Testis (tissue), 3 donors: ENCODE results near the gene GNAI1. TPM values are rescaled to one million over a fixed set of nuclear protein-coding genes. Genes with fewer than 3 reads are reported as not detected.

ENCODE experiments used
- DNase-seq: peaks from one replicate; pipeline ENCODE4 v3.0.0-alpha.2; 2019
- H3K27ac ChIP-seq, 2 donors: fragments of 200-600 bp; sonication (generic); one replicate each; pipeline ENCODE4 v1.5.1; 2019
- H3K27me3 ChIP-seq: fragments of 200-600 bp; sonication (generic); one replicate; pipeline ENCODE4 v1.5.1; 2019
- H3K36me3 ChIP-seq: fragments of 200-600 bp; sonication (generic); one replicate; pipeline ENCODE4 v1.5.1; 2017; ENCODE audit warnings: low read depth; ENCODE audit errors: missing control alignments
- H3K4me1 ChIP-seq: fragments of 200-600 bp; sonication (generic); one replicate; pipeline ENCODE4 v1.5.1; 2019
- H3K4me3 ChIP-seq, 2 donors: fragments of 200-600 bp; sonication (generic); one replicate each; pipeline ENCODE4 v1.5.1; 2017 to 2019
- H3K9me3 ChIP-seq: fragments of 200-600 bp; sonication (generic); one replicate; pipeline ENCODE4 v1.5.1; 2017
- POLR2A ChIP-seq: fragments of 450-650 bp; IDR thresholded peaks from one replicate; pipeline ENCODE4 v1.6.1; 2017; ENCODE audit warnings: antibody characterized with exemption, mild to moderate bottlenecking, moderate library complexity
- WGBS, 2 donors: methylation state at CpG; one replicate each; pipeline ENCODE4 v1.1.5; 2018; 5-methylcytosine and 5-hydroxymethylcytosine counted together
- intact Hi-C: fragments of 100-400 bp; cut with DNase I; formaldehyde crosslinking; loops from one replicate; pipeline ENCODE4 v1.15.1; 2023; ENCODE audit warnings: low total_unique reads
- polyA plus RNA-seq: library from polyadenylated mRNA; stranded (reverse); fragments of 350-450 nt; fragmentation: Illumina TruSeq; extraction: RNeasy Lipid Tissue Mini Kit (QIAGEN cat#74804); gene quantifications from one replicate; pipeline ENCODE4 v1.2.3, GENCODE V29; 2014; ENCODE audit warnings: low read depth, low replicate concordance; ENCODE audit not compliant: insufficient read depth
- total RNA-seq, 2 donors: library from RNA; depleted of rRNA; stranded (reverse); fragments of >200 nt; gene quantifications; one replicate each; pipeline ENCODE4 v1.2.3, GENCODE V29; 2016
- TF ChIP-seq, protein P1 (sequence below), 3 experiments: fragments of 450-650 bp in 2 of 3; fragments of 200-600 bp in 1 of 3; sonication (generic) in 1 of 3; IDR thresholded peaks; one replicate each; pipeline ENCODE4 v1.5.1; 2016 to 2019; ENCODE audit warnings: antibody characterized with exemption in 3 of 3, mild to moderate bottlenecking in 2 of 3, moderate library complexity in 1 of 3

The GNAI1 gene
- total and polyA plus RNA-seq, 3 donors from 2014 or later, result 46.9 to 61.6 (median 59.0) TPM

- Histone ChIP-seq H3K36me3 (no peaks in the 10 kb centered on the region), H3K4me3 (no peak overlapping the region), H3K9me3 (no peaks in the 10 kb centered on the region), H3K27ac (no peak overlapping the region), H3K27me3 (no peaks in the 10 kb centered on the region), H3K4me1 (no peaks in the 10 kb centered on the region)
- intact Hi-C loops, result no loop called here
- DNase-seq, result no peak
- 85 to 86% methylated on average over 3 of the region's 3 CpGs for WGBS, 2 donors
- TF ChIP-seq, protein P1, sequence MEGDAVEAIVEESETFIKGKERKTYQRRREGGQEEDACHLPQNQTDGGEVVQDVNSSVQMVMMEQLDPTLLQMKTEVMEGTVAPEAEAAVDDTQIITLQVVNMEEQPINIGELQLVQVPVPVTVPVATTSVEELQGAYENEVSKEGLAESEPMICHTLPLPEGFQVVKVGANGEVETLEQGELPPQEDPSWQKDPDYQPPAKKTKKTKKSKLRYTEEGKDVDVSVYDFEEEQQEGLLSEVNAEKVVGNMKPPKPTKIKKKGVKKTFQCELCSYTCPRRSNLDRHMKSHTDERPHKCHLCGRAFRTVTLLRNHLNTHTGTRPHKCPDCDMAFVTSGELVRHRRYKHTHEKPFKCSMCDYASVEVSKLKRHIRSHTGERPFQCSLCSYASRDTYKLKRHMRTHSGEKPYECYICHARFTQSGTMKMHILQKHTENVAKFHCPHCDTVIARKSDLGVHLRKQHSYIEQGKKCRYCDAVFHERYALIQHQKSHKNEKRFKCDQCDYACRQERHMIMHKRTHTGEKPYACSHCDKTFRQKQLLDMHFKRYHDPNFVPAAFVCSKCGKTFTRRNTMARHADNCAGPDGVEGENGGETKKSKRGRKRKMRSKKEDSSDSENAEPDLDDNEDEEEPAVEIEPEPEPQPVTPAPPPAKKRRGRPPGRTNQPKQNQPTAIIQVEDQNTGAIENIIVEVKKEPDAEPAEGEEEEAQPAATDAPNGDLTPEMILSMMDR (IDR thresholded peaks at IDR 0.05), result no peak
- no peak for TF ChIP-seq POLR2A
These were observed 81.1 kb downstream of the GNAI1 start for GRCh38 chr7:80215734-80216133.

DNA sequence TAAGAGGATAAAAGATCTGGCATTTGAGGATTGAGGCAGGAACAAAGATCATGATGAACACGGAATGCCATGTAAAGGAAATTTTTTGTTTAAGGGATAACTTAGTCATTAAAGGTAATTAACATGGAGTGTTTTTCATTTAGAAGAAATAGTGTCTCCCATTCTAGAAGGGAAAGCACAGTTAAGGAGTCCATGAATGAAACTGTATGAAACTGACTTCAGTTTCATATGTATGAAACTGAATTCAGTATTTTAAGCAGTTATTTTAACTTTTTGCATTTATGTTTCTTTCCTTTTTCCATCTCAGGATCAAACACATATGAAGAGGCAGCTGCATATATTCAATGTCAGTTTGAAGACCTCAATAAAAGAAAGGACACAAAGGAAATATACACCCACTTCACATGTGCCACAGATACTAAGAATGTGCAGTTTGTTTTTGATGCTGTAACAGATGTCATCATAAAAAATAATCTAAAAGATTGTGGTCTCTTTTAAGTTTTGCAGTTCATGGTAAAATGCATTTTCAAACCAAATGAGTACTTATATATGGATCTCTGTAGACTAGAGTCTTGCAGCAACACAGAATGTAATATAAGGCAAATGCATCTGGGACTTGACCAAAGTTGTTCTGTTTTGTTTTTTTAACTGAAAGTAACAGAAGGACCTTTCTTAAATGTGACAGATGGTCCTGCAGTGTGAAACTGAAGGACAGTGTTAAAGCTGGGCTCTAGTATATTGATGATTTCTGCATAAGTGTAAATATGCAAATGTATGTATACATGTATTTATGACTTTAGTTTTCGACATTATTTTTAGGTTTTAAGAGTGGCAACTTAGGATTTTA is 82.6 kb downstream of the GNAI1 start:
- H3K4me1 ChIP-seq, result no peaks in the 10 kb centered on the region
- no peak overlapping the region for H3K27ac ChIP-seq
- intact Hi-C loops, result no loop called here
- TF ChIP-seq, protein P1 (IDR thresholded peaks at IDR 0.05), result no peak
- TF ChIP-seq POLR2A, result no peak
- H3K27me3 ChIP-seq, result no peaks in the 10 kb centered on the region
- H3K9me3 ChIP-seq, result no peaks in the 10 kb centered on the region
- H3K36me3 ChIP-seq, result no peaks in the 10 kb centered on the region
- H3K4me3 ChIP-seq, result no peak overlapping the region
- DNase-seq, result no peak
- 90 to 95% methylated on average over 2 of the region's 2 CpGs for WGBS, 2 donors

DNA sequence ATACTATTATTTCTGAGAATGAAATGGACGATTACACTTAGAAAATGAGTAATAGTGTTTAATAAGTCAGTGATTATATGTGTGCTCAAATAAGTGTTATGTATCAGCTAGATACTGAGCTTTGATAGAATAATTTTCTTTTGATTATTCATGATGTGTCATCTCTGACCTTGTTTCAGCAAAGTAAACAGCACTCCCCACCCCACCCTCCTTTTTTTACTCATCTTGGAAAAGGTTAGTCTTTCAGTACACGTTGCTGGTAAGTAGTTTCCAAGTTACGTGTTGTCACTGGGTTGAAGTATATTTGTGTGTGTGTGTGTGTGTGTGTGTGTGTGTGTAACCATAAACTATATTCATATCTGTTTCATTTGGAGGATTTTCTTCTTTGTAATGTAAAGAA is 84.1 kb downstream of the GNAI1 start:
- Histone ChIP-seq H3K36me3 (no peaks in the 10 kb centered on the region), H3K27me3 (no peaks in the 10 kb centered on the region), H3K27ac (no peak overlapping the region), H3K4me3 (no peak overlapping the region), H3K4me1 (no peaks in the 10 kb centered on the region), H3K9me3 (no peaks in the 10 kb centered on the region)
- intact Hi-C loops, result no loop called here
- TF ChIP-seq POLR2A, result no peak
- TF ChIP-seq, protein P1 (IDR thresholded peaks at IDR 0.05), result no peak
- WGBS, 2 donors, result 67 to 81% methylated on average over 3 of the region's 3 CpGs
- DNase-seq, result no peak

DNA sequence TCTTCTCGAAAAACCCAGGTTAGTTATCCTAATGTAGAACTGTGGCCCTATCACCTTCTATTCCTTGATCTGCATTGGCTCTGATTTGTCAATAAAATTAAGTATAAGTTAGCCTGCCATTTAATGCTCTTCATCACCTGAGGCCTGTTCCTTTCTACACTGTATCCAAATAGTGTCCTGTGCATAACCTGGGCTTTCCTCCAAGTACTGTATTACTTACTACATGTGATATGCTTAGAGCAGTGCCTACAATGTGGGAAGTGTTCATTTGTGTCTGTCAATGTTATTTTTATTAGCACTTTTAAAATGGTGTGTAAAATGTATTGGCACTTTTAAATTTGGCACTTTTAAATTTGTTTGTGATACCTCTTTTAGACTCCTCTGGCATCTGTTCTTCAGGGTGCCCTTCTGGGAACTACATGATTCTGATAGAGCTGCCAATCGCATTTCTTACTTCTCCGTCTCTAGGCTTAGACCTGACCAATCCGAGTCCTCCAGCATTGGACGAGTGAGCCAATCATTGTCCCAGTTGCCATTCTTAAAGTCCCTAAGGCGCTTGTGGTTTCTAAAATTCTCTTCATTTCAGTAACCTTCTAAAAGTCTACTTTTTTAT is 85.5 kb downstream of the GNAI1 start:
- H3K4me1 ChIP-seq, result peaks cover 6% of the 10 kb centered on the region
- intact Hi-C loops, result no loop called here
- WGBS, 2 donors, result 86 to 93% methylated on average over 6 of the region's 6 CpGs
- H3K4me3 ChIP-seq, result no peak overlapping the region
- H3K27me3 ChIP-seq, result no peaks in the 10 kb centered on the region
- no peaks in the 10 kb centered on the region for H3K36me3 ChIP-seq
- TF ChIP-seq POLR2A, result no peak
- TF ChIP-seq, protein P1 (IDR thresholded peaks at IDR 0.05), result no peak
- no peak for DNase-seq
- H3K27ac ChIP-seq, result no peak overlapping the region
- H3K9me3 ChIP-seq, result no peaks in the 10 kb centered on the region
